ENCODE results near the gene TTN.

- TF ChIP-seq, protein P1, sequence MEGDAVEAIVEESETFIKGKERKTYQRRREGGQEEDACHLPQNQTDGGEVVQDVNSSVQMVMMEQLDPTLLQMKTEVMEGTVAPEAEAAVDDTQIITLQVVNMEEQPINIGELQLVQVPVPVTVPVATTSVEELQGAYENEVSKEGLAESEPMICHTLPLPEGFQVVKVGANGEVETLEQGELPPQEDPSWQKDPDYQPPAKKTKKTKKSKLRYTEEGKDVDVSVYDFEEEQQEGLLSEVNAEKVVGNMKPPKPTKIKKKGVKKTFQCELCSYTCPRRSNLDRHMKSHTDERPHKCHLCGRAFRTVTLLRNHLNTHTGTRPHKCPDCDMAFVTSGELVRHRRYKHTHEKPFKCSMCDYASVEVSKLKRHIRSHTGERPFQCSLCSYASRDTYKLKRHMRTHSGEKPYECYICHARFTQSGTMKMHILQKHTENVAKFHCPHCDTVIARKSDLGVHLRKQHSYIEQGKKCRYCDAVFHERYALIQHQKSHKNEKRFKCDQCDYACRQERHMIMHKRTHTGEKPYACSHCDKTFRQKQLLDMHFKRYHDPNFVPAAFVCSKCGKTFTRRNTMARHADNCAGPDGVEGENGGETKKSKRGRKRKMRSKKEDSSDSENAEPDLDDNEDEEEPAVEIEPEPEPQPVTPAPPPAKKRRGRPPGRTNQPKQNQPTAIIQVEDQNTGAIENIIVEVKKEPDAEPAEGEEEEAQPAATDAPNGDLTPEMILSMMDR (conservative IDR thresholded peaks at IDR 0.05 in 1 of 2, IDR thresholded peaks at IDR 0.05 in 1 of 2; ENCODE audit: extremely low read depth in 1 of 2, insufficient read depth in 1 of 2, low read depth in 1 of 2, low read length in 2 of 2), result no peak
- TF ChIP-seq EZH2 (IDR thresholded peaks at IDR 0.05; ENCODE audit: borderline replicate concordance, low read length), result no peak
Observed at GRCh38 chr2:178718283-178718682, 88.9 kb downstream of the TTN start.
